ENCODE data around the gene CBARP. TPM values are rescaled to one million over a fixed set of nuclear protein-coding genes. Genes with fewer than 3 reads are reported as not detected.

Gene CBARP
- total RNA-seq, 1 experiment from 2014 or later = 23.8 TPM

- Histone ChIP-seq H3K9ac (ENCODE audit: low read length) (no peak overlapping the region), H3K4me1 (ENCODE audit: control insufficient read depth in 1 of 2, insufficient read depth in 2 of 2, low read length in 2 of 2) (peaks cover 17 to 40% of the 10 kb centered on the region in 2 experiments), H3K9me3 (ENCODE audit: control insufficient read depth in 1 of 2, insufficient read depth in 1 of 2, low read depth in 1 of 2, low read length in 2 of 2) (no peaks in the 10 kb centered on the region), H3K79me2 (ENCODE audit: insufficient read depth, low read length) (peaks cover 36% of the 10 kb centered on the region), H3K4me2 (ENCODE audit: low read length) (no peak overlapping the region), H3K27ac (ENCODE audit: low read depth, low read length) (no peak overlapping the region), H3K9me2 (ENCODE audit: insufficient read depth) (no peaks in the 10 kb centered on the region), H2AFZ (ENCODE audit: low read depth, low read length, poor library complexity, severe bottlenecking) (no peak overlapping the region), H3K4me3 (replicated peaks in 1 of 2; ENCODE audit: low read depth in 1 of 2, low read length in 2 of 2) (no peak overlapping the region), H3K27me3 (ENCODE audit: insufficient read depth, low read length) (no peaks in the 10 kb centered on the region), H3K36me3 (ENCODE audit: control insufficient read depth in 1 of 2, insufficient read depth in 2 of 2, low read length in 2 of 2) (peaks cover 8 to 17% of the 10 kb centered on the region in 2 experiments; a peak in 3 of 4 replicates), H4K20me1 (ENCODE audit: insufficient read depth) (no peaks in the 10 kb centered on the region)
- ChIA-PET RAD21 (ENCODE audit: low non-redundant PET in 1 of 2, low total read pairs in 2 of 2, uncharacterized antibody in 2 of 2, unreplicated experiment in 2 of 2) (no interaction called here), POLR2A (interaction anchor here (0.6 kb wide), 1 partner anchor 137 kb away, joined by 3 read pairs; no protein-coding TSS in a partner anchor), CTCF (no interaction called here)
- no peak for ATAC-seq
- DNase-seq (ENCODE audit: low read depth, low spot score) = no peak
- TF ChIP-seq CEBPB (IDR thresholded peaks at IDR 0.05; ENCODE audit: low read depth) (no peak), EZH2phosphoT487 (IDR thresholded peaks at IDR 0.05; ENCODE audit: borderline replicate concordance) (no peak), ELF1 (IDR thresholded peaks at IDR 0.05; ENCODE audit: borderline replicate concordance, low read depth) (no peak), EGR1 (IDR thresholded peaks at IDR 0.05; ENCODE audit: low read depth) (no peak), YY1 (IDR thresholded peaks at IDR 0.05; ENCODE audit: extremely low read depth, insufficient replicate concordance, low read depth, low read length) (no peak), CTCF (IDR thresholded peaks at IDR 0.05 in 2 of 3, conservative IDR thresholded peaks at IDR 0.05 in 1 of 3; ENCODE audit: borderline replicate concordance in 1 of 3, insufficient read depth in 1 of 3, low read depth in 2 of 3, low read length in 2 of 3) (no peak), EZH2 (IDR thresholded peaks at IDR 0.05) (no peak), JUND (IDR thresholded peaks at IDR 0.05) (no peak), SP1 (IDR thresholded peaks at IDR 0.05; ENCODE audit: low read depth) (no peak), TCF7L2 (IDR thresholded peaks at IDR 0.05; ENCODE audit: borderline replicate concordance, extremely low read depth, insufficient read depth, insufficient read length) (no peak), ZFX (IDR thresholded peaks at IDR 0.05) (no peak)
- TF ChIP-seq, protein P1, sequence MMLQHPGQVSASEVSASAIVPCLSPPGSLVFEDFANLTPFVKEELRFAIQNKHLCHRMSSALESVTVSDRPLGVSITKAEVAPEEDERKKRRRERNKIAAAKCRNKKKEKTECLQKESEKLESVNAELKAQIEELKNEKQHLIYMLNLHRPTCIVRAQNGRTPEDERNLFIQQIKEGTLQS (IDR thresholded peaks at IDR 0.05) = no peak
- TF ChIP-seq, protein P2, sequence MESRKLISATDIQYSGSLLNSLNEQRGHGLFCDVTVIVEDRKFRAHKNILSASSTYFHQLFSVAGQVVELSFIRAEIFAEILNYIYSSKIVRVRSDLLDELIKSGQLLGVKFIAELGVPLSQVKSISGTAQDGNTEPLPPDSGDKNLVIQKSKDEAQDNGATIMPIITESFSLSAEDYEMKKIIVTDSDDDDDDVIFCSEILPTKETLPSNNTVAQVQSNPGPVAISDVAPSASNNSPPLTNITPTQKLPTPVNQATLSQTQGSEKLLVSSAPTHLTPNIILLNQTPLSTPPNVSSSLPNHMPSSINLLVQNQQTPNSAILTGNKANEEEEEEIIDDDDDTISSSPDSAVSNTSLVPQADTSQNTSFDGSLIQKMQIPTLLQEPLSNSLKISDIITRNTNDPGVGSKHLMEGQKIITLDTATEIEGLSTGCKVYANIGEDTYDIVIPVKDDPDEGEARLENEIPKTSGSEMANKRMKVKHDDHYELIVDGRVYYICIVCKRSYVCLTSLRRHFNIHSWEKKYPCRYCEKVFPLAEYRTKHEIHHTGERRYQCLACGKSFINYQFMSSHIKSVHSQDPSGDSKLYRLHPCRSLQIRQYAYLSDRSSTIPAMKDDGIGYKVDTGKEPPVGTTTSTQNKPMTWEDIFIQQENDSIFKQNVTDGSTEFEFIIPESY (IDR thresholded peaks at IDR 0.05; ENCODE audit: extremely low read depth, insufficient replicate concordance, low read length) = no peak
- TF ChIP-seq, protein P3, sequence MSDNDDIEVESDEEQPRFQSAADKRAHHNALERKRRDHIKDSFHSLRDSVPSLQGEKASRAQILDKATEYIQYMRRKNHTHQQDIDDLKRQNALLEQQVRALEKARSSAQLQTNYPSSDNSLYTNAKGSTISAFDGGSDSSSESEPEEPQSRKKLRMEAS (IDR thresholded peaks at IDR 0.05) = no peak
- intact Hi-C loops (cut with micrococcal nuclease) = loop anchor here (10.0 kb wide), 1 partner anchor 127 kb away; the partner anchor contains the start of genes DAZAP1 and GAMT
- no TSS peak for BruUV-seq (replicated peaks)
Observed at GRCh38 chr19:1278074-1278473, 40.3 kb upstream of the CBARP start.
